ENCODE data around the gene CDK13.
A peak's percentile ranks its signal among the peaks of the same experiment; 100 is the strongest.
"Not testable (repeated sequence)": the region's sequence is repeated elsewhere in the genome, so short reads cannot be mapped to it uniquely, and the experiment has no call there.

Gene CDK13

GRCh38 chr7:40097728-40098127, 147.7 kb downstream of the CDK13 start:
- DNase-seq (ENCODE audit: low read depth): no peak

- DNase-seq (ENCODE audit: low read depth): no peak
Measured at GRCh38 chr7:40098810-40099209, 148.8 kb downstream of the CDK13 start.

GRCh38 chr7:40099837-40100236, 149.8 kb downstream of the CDK13 start:
- no peak for DNase-seq (ENCODE audit: low read depth)

- DNase-seq (ENCODE audit: low read depth): no peak
Measured at GRCh38 chr7:40101201-40101600, 151.1 kb downstream of the CDK13 start.

- no peak for DNase-seq (ENCODE audit: low read depth)
Measured at GRCh38 chr7:40102897-40103296, 152.8 kb downstream of the CDK13 start.

GRCh38 chr7:40105879-40106473, 155.9 kb downstream of the CDK13 start:
- no peak for DNase-seq (ENCODE audit: low read depth)

- no peak for DNase-seq (ENCODE audit: low read depth)
Measured at GRCh38 chr7:40115936-40116335, 165.9 kb downstream of the CDK13 start.

GRCh38 chr7:40117199-40117598, 167.1 kb downstream of the CDK13 start:
- not testable (repeated sequence) for DNase-seq (ENCODE audit: low read depth)

GRCh38 chr7:40118201-40118600, 168.1 kb downstream of the CDK13 start:
- not testable (repeated sequence) for DNase-seq (ENCODE audit: low read depth)

- no peak for DNase-seq (ENCODE audit: low read depth)
Measured at GRCh38 chr7:40120020-40120419, 170.0 kb downstream of the CDK13 start.

GRCh38 chr7:40122100-40122939, 172.3 kb downstream of the CDK13 start:
- not testable (repeated sequence) for DNase-seq (ENCODE audit: low read depth)

- DNase-seq (ENCODE audit: low read depth): no peak
Measured at GRCh38 chr7:40122940-40123254, 172.8 kb downstream of the CDK13 start.

GRCh38 chr7:40133561-40134427, 183.7 kb downstream of the CDK13 start:
- no peak for DNase-seq (ENCODE audit: low read depth)

GRCh38 chr7:40134428-40135316, 184.6 kb downstream of the CDK13 start, which contains the start of the genes MPLKIP and SUGCT:
MPLKIP (minus strand) TSS chr7:40134622; CDS start chr7:40134567, 55 bp downstream.
SUGCT (plus strand) TSS chr7:40135005.
- DNase-seq (ENCODE audit: low read depth): peak; percentile 78

- DNase-seq (ENCODE audit: low read depth): no peak
Measured at GRCh38 chr7:40135317-40135610, 185.2 kb downstream of the CDK13 start.

GRCh38 chr7:40137563-40137962, 187.5 kb downstream of the CDK13 start:
- DNase-seq (ENCODE audit: low read depth): no peak

GRCh38 chr7:40138973-40139372, 188.9 kb downstream of the CDK13 start:
- no peak for DNase-seq (ENCODE audit: low read depth)

GRCh38 chr7:40139891-40140290, 189.8 kb downstream of the CDK13 start:
- not testable (repeated sequence) for DNase-seq (ENCODE audit: low read depth)

GRCh38 chr7:40141916-40142315, 191.9 kb downstream of the CDK13 start:
- DNase-seq (ENCODE audit: low read depth): not testable (repeated sequence)

GRCh38 chr7:40145596-40146130, 195.6 kb downstream of the CDK13 start:
- not testable (repeated sequence) for DNase-seq (ENCODE audit: low read depth)
